Esophagus squamous epithelium (tissue), 4 donors: ENCODE data around the gene ADAMTS9.

Source experiments
- CTCF ChIP-seq, 6 experiments: fragments of 450-650 bp in 4 of 6; fragments of 200-600 bp in 2 of 6; sonication (generic) in 2 of 6; IDR thresholded peaks; one replicate each; pipeline ENCODE4 v1.5.1; 2016 to 2019; ENCODE audit warnings: antibody characterized with exemption in 6 of 6, mild to moderate bottlenecking in 4 of 6, moderate library complexity in 4 of 6
- POLR2A ChIP-seq, 4 donors: fragments of 450-650 bp; IDR thresholded peaks; one replicate each; pipeline ENCODE4 v1.6.1; 2017; ENCODE audit warnings: antibody characterized with exemption in 4 of 4, mild to moderate bottlenecking in 4 of 4, moderate library complexity in 3 of 4

GRCh38 chr3:64627471-64628321 lies 60.1 kb downstream of the ADAMTS9 start:
- TF ChIP-seq CTCF (IDR thresholded peaks at IDR 0.05) (no peak), POLR2A (IDR thresholded peaks at IDR 0.05) (no peak)
